Activated CD4-positive, alpha-beta T cell treated with anti-CD3 and anti-CD28 coated beads, Interleukin-10, Interleukin-2, amounts not matched to agents 100 ng/mL and 50 ng/mL, durations not matched to agents 16 hours and 8 hours (primary cell): ENCODE data around the gene HSPA12A.

Experiments used
- DNase-seq: peaks from one replicate; pipeline ENCODE4 v3.0.0-alpha.2; 2020

HSPA12A gene

GRCh38 chr10:116743266-116744064 is 1.1 kb upstream of the HSPA12A start:
- no peak for DNase-seq

- no peak for DNase-seq
These were observed 695 bp downstream of the HSPA12A start for GRCh38 chr10:116741391-116742351.

- DNase-seq: no peak
These were observed 1.4 kb downstream of the HSPA12A start for GRCh38 chr10:116740971-116741370.

DNA sequence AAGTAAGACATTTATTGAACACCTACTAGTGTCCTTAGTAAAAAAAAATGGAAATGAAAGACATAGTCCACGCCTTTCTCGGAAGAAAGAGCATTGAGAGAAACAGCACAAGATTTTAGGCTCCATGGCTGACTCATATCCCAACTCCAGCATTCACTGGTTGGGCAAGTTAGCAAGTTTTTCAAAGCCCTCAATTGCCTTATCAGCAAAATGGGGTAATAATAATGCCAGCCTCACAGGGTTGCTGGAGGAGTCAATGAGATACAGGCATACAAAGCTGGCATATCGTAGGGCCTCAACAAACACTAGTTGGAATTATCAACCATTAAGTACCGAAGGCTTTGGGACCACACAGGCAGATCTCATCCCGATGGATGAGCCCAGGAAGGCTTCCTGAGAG is 4.0 kb downstream of the HSPA12A start:
- DNase-seq: no peak

GRCh38 chr10:116737627-116738327 is 4.6 kb downstream of the HSPA12A start:
- no peak for DNase-seq

DNA sequence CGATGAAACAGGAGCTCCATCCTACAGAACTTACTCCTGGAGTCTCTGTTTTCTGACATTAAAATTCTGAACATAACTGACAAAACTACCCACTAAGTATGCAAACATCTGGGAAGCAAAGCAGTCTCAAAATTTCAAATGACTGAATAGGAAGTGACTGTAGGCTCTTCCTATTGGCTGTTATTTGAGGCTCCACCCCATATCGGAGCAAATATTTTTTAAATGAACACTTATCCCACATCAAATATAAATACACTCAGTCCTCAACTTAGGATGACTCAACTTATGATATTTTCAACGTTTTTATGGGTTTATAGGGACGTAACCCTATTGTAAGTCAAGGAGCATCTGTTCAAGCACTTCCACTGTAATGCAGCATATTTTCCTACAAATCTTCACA is 8.8 kb downstream of the HSPA12A start:
- no peak for DNase-seq

GRCh38 chr10:116732573-116732972 is 9.8 kb downstream of the HSPA12A start:
- no peak for DNase-seq

GRCh38 chr10:116730464-116731260 is 11.7 kb downstream of the HSPA12A start:
- DNase-seq: no peak

GRCh38 chr10:116729243-116729642 is 13.1 kb downstream of the HSPA12A start:
- DNase-seq: no peak

- no peak for DNase-seq
These were observed 13.8 kb downstream of the HSPA12A start for GRCh38 chr10:116728526-116729096.

- peak; percentile 10 for DNase-seq
These were observed 18.7 kb downstream of the HSPA12A start for GRCh38 chr10:116723428-116724281.

- no peak for DNase-seq
These were observed 19.5 kb downstream of the HSPA12A start for GRCh38 chr10:116722736-116723427.

- DNase-seq: no peak
These were observed 20.6 kb downstream of the HSPA12A start for GRCh38 chr10:116721547-116722392.

DNA sequence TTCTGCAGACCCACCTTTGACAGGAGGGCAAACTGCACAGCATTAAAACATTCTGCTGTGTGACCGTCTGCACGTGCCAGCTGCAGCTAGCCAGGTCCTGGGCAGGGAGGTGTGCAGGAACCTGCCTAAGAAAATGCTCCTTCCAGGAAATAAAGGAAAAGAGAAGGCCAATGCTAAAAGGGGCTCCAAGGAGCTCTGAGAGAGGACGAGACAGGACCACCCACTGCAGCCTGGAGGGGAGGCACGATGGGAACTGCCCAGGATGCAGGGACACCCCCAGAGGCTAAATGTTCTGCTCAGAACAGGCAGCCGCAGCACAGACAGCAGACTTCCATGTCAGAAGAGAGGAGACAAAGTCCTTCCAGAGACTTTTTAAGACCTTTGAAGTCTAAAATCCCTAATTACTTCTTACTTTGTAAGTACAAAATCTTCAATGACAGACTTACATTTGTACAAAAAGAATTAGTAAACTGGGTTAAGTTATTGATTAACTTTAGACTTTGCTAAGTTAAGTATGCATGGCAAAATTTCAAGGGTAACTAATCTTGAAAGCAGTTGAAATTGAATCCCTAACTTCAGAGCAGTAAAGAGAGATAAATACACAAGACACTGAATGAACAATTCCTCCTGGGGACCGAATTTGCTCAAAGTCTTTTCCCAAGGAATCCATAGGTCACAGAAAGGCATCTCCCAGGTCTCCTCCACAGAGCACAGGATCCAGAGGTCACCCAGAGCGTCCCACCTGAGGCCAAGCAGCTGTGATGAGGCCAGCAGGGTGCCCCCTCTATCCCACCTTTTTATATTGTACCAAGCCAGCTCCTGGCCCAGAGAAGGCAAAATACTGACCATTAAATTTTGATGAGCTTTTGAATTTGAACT is 21.5 kb downstream of the HSPA12A start:
- DNase-seq: no peak

- DNase-seq: no peak
These were observed 22.1 kb downstream of the HSPA12A start for GRCh38 chr10:116720241-116720643.

DNA sequence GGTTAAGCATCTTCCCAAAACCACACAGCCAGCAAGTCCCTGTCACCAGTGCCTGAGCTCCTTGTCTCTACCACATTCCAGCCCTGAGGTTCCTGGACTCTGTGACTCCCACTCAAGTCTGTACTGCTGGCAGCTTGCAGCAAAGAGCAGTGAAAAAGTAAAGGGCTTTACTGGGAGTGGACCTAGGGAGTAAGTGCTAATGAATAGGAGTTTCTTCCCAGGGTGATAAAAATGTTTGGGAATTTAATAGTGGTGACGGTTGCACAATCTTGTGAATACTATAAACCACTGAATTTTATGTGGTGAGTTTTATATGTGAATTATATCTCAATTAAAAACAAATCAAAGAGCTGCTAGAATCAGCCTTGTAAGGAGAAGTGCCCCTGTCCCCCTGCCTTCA is 22.6 kb downstream of the HSPA12A start:
- DNase-seq: no peak

DNA sequence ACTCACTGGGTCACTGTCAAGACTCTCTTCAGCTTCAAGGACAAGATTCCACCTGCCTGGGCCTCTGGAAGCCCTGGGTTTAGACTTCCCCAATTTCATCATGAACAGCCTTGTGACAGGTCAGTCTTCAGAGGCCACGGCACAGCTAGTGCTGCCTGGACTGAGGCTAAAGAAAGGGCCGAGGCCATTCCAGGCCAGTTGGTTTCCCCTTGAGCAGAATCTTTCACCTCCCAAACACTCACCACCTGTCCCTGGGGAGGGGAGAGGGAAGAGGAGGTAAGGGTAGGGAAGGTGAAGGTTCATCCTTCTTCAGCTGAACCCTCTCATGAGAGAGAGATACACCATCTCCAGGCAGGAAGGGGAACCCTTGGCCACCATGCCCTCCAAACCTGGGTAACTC is 24.3 kb downstream of the HSPA12A start:
- DNase-seq: no peak

GRCh38 chr10:116716381-116716780 is 26.0 kb downstream of the HSPA12A start:
- no peak for DNase-seq
